ENCODE measurements around the gene PTPN12. TPM values are rescaled to one million over a fixed set of nuclear protein-coding genes. Genes with fewer than 3 reads are reported as not detected.

PTPN12 gene
- total and polyA plus RNA-seq, 7 experiments from 2014 or later = 1.4 to 50.0 (median 22.6) TPM

- Histone ChIP-seq H3K9me3 (ENCODE audit: control insufficient read depth in 2 of 3, low read length in 3 of 3) (no peaks in the 10 kb centered on the region), H3K4me1 (ENCODE audit: control insufficient read depth in 2 of 2, insufficient read depth in 2 of 2, low read length in 2 of 2) (no peaks in the 10 kb centered on the region), H3K27me3 (ENCODE audit: control insufficient read depth in 2 of 2, insufficient read depth in 2 of 2, low read length in 2 of 2) (no peaks in the 10 kb centered on the region), H3K36me3 (ENCODE audit: control insufficient read depth in 2 of 3, insufficient read depth in 3 of 3, low read length in 3 of 3) (no peaks in the 10 kb centered on the region), H3K27ac (ENCODE audit: low read depth, low read length) (no peak overlapping the region), H3K4me3 (ENCODE audit: low read length) (no peak overlapping the region)
- Mint-ChIP-seq H3K4me1 (no peaks in the 10 kb centered on the region), H3K36me3 (peaks cover 0 to 4% (median 0%) of the 10 kb centered on the region in 5 donors), H3K4me3 (no peak overlapping the region), H3K27ac (no peak overlapping the region), H3K9me3 (no peaks in the 10 kb centered on the region), H3K27me3 (no peaks in the 10 kb centered on the region)
- intact Hi-C loops (cut with micrococcal nuclease) = no loop called here
- ChIA-PET CTCF (interaction anchor here (1.5 kb wide), 1 partner anchor 16 kb away, joined by 5 read pairs; no protein-coding TSS in a partner anchor), POLR2A (no interaction called here)
- ATAC-seq = no peak
- DNase-seq = no peak
Observed at GRCh38 chr7:77667459-77668086, 130.5 kb downstream of the PTPN12 start.

GRCh38 chr7:77674878-77675277, 137.8 kb downstream of the PTPN12 start:
- no peak for ATAC-seq
- ChIA-PET POLR2A (no interaction called here), CTCF (interaction anchor here (2.0 kb wide), 1 partner anchor 85 kb away, joined by 8 read pairs; no protein-coding TSS in a partner anchor)
- Histone ChIP-seq H3K9me3 (ENCODE audit: control insufficient read depth in 2 of 3, low read length in 3 of 3) (no peaks in the 10 kb centered on the region), H3K27ac (ENCODE audit: low read depth, low read length) (no peak overlapping the region), H3K4me1 (ENCODE audit: control insufficient read depth in 2 of 2, insufficient read depth in 2 of 2, low read length in 2 of 2) (no peaks in the 10 kb centered on the region), H3K4me3 (ENCODE audit: low read length) (no peak overlapping the region), H3K27me3 (ENCODE audit: control insufficient read depth in 2 of 2, insufficient read depth in 2 of 2, low read length in 2 of 2) (no peaks in the 10 kb centered on the region), H3K36me3 (ENCODE audit: control insufficient read depth in 2 of 3, insufficient read depth in 3 of 3, low read length in 3 of 3) (no peaks in the 10 kb centered on the region)
- no peak for DNase-seq
- Mint-ChIP-seq H3K9me3 (no peaks in the 10 kb centered on the region), H3K36me3 (peaks cover 0 to 10% (median 3%) of the 10 kb centered on the region in 5 donors), H3K4me3 (no peak overlapping the region), H3K4me1 (no peaks in the 10 kb centered on the region), H3K27me3 (no peaks in the 10 kb centered on the region), H3K27ac (no peak overlapping the region)
- intact Hi-C loops (cut with micrococcal nuclease) = loop anchor here in 1 of 2 donors (5.0 kb wide), 1 partner anchor 82 kb away; no protein-coding TSS in a partner anchor

- Mint-ChIP-seq H3K27me3 (no peaks in the 10 kb centered on the region), H3K36me3 (peaks cover 4 to 26% (median 14%) of the 10 kb centered on the region in 5 donors), H3K27ac (no peak overlapping the region), H3K4me3 (no peak overlapping the region), H3K4me1 (no peaks in the 10 kb centered on the region), H3K9me3 (no peaks in the 10 kb centered on the region)
- ChIA-PET POLR2A (no interaction called here), CTCF (no interaction called here)
- Histone ChIP-seq H3K27ac (ENCODE audit: low read depth, low read length) (no peak overlapping the region), H3K4me3 (ENCODE audit: low read length) (no peak overlapping the region), H3K36me3 (ENCODE audit: control insufficient read depth in 2 of 3, insufficient read depth in 3 of 3, low read length in 3 of 3) (no peaks in the 10 kb centered on the region), H3K4me1 (ENCODE audit: control insufficient read depth in 2 of 2, insufficient read depth in 2 of 2, low read length in 2 of 2) (no peaks in the 10 kb centered on the region), H3K27me3 (ENCODE audit: control insufficient read depth in 2 of 2, insufficient read depth in 2 of 2, low read length in 2 of 2) (no peaks in the 10 kb centered on the region), H3K9me3 (ENCODE audit: control insufficient read depth in 2 of 3, low read length in 3 of 3) (no peaks in the 10 kb centered on the region)
- ATAC-seq (no peak), DNase-seq (no peak)
- intact Hi-C loops (cut with micrococcal nuclease) = no loop called here
Observed at GRCh38 chr7:77679608-77680007, 142.5 kb downstream of the PTPN12 start.

- Mint-ChIP-seq H3K27me3 (no peaks in the 10 kb centered on the region), H3K36me3 (peaks cover 7 to 28% (median 14%) of the 10 kb centered on the region in 5 donors), H3K9me3 (no peaks in the 10 kb centered on the region), H3K4me1 (peaks cover 0 to 6% (median 2%) of the 10 kb centered on the region in 7 donors), H3K4me3 (no peak overlapping the region), H3K27ac (no peak overlapping the region)
- POLR2A ChIA-PET = no interaction called here
- Histone ChIP-seq H3K27me3 (ENCODE audit: control insufficient read depth in 2 of 2, insufficient read depth in 2 of 2, low read length in 2 of 2) (no peaks in the 10 kb centered on the region), H3K4me3 (ENCODE audit: low read length) (no peak overlapping the region), H3K27ac (ENCODE audit: low read depth, low read length) (no peak overlapping the region), H3K9me3 (ENCODE audit: control insufficient read depth in 2 of 3, low read length in 3 of 3) (no peaks in the 10 kb centered on the region), H3K36me3 (ENCODE audit: control insufficient read depth in 2 of 3, insufficient read depth in 3 of 3, low read length in 3 of 3) (no peaks in the 10 kb centered on the region), H3K4me1 (ENCODE audit: control insufficient read depth in 2 of 2, insufficient read depth in 2 of 2, low read length in 2 of 2) (no peaks in the 10 kb centered on the region)
- DNase-seq = no peak
- no peak for ATAC-seq
- intact Hi-C loops (cut with micrococcal nuclease) = no loop called here
- CTCF ChIA-PET = interaction anchor here (0.7 kb wide), 1 partner anchor 80 kb away, joined by 5 read pairs; no protein-coding TSS in a partner anchor
Observed at GRCh38 chr7:77680266-77680665, 143.2 kb downstream of the PTPN12 start.

- H3K9me3 Mint-ChIP-seq = peaks cover 0 to 2% (median 0%) of the 10 kb centered on the region in 11 donors
- ChIA-PET CTCF (no interaction called here), POLR2A (interaction anchor here (0.6 to 4.4 kb wide), 2 partner anchors 13 to 95 kb away, joined by 3 to 29 read pairs; partner anchors contain the start of gene RSBN1L)
- no peak overlapping the region for H3K27ac Mint-ChIP-seq
- DNase-seq (no peak), ATAC-seq (no peak)
- no peaks in the 10 kb centered on the region for H3K36me3 ChIP-seq (ENCODE audit: control insufficient read depth in 2 of 3, insufficient read depth in 3 of 3, low read length in 3 of 3)
- peaks cover 20 to 30% (median 26%) of the 10 kb centered on the region in 7 donors for H3K4me1 Mint-ChIP-seq
- peaks cover 15 to 16% of the 10 kb centered on the region in 2 donors for H3K4me1 ChIP-seq (ENCODE audit: control insufficient read depth in 2 of 2, insufficient read depth in 2 of 2, low read length in 2 of 2)
- intact Hi-C loops (cut with micrococcal nuclease) = no loop called here
- H3K4me3 Mint-ChIP-seq = no peak overlapping the region
- H3K27me3 ChIP-seq (ENCODE audit: control insufficient read depth in 2 of 2, insufficient read depth in 2 of 2, low read length in 2 of 2) = no peaks in the 10 kb centered on the region
- no peak overlapping the region for H3K27ac ChIP-seq (ENCODE audit: low read depth, low read length)
- peaks cover 10 to 34% (median 15%) of the 10 kb centered on the region in 5 donors for H3K36me3 Mint-ChIP-seq
- no peaks in the 10 kb centered on the region for H3K27me3 Mint-ChIP-seq
- H3K4me3 ChIP-seq (ENCODE audit: low read length) = no peak overlapping the region
- H3K9me3 ChIP-seq (ENCODE audit: control insufficient read depth in 2 of 3, low read length in 3 of 3) = no peaks in the 10 kb centered on the region
Observed at GRCh38 chr7:77684030-77684429, 146.9 kb downstream of the PTPN12 start.

- peaks cover 10 to 30% (median 14%) of the 10 kb centered on the region in 5 donors for H3K36me3 Mint-ChIP-seq
- H3K27me3 Mint-ChIP-seq = no peaks in the 10 kb centered on the region
- H3K27ac Mint-ChIP-seq = no peak overlapping the region
- H3K4me1 ChIP-seq (ENCODE audit: control insufficient read depth in 2 of 2, insufficient read depth in 2 of 2, low read length in 2 of 2) = peaks cover 15 to 16% of the 10 kb centered on the region in 2 donors
- H3K4me3 ChIP-seq (ENCODE audit: low read length) = no peak overlapping the region
- H3K27me3 ChIP-seq (ENCODE audit: control insufficient read depth in 2 of 2, insufficient read depth in 2 of 2, low read length in 2 of 2) = no peaks in the 10 kb centered on the region
- H3K27ac ChIP-seq (ENCODE audit: low read depth, low read length) = no peak overlapping the region
- intact Hi-C loops (cut with micrococcal nuclease) = no loop called here
- DNase-seq = no peak
- ChIA-PET POLR2A (interaction anchor here (0.8 to 4.4 kb wide), 2 partner anchors 12 to 18 kb away, joined by 3 to 29 read pairs; partner anchors contain the start of gene RSBN1L), CTCF (no interaction called here)
- peaks cover 22 to 33% (median 28%) of the 10 kb centered on the region in 7 donors for H3K4me1 Mint-ChIP-seq
- peak; percentile 50 for ATAC-seq
- no peaks in the 10 kb centered on the region for H3K36me3 ChIP-seq (ENCODE audit: control insufficient read depth in 2 of 3, insufficient read depth in 3 of 3, low read length in 3 of 3)
- H3K4me3 Mint-ChIP-seq = no peak overlapping the region
- H3K9me3 Mint-ChIP-seq = peaks cover 0 to 2% (median 0%) of the 10 kb centered on the region in 11 donors
- H3K9me3 ChIP-seq (ENCODE audit: control insufficient read depth in 2 of 3, low read length in 3 of 3) = no peaks in the 10 kb centered on the region
Observed at GRCh38 chr7:77685233-77685632, 148.1 kb downstream of the PTPN12 start.

Data from naive thymus-derived CD4-positive, alpha-beta T cell (primary cell).